ENCODE data around the gene C2orf72. TPM values are rescaled to one million over a fixed set of nuclear protein-coding genes. Genes with fewer than 3 reads are reported as not detected.
"Not testable (repeated sequence)": the region's sequence is repeated elsewhere in the genome, so short reads cannot be mapped to it uniquely, and the experiment has no call there.

C2orf72 gene
- total and polyA plus RNA-seq, 4 experiments from 2014 or later = not detected

DNA sequence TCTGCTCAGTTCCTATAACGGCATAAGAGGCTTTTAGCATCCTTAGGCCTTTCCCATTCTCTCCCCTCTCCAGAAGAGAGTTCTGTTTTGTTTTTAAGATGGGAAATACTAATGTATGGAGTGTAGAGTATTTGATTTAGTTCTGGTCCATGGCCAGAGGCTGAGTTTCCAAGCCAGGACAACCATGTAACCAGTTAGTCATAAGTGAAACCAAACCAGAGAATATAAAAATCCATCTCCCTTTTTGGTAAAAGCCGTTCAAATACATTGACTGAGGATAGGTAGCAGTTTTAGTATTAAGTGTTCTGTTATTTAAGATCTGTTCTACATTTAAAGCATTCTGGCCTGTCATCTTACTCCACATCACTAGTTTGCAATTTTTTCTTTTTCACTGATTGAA lies 22.4 kb downstream of the C2orf72 start:
- POLR2A ChIA-PET (ENCODE audit: partially characterized antibody) = no interaction called here
- no peaks in the 10 kb centered on the region for H3K27me3 ChIP-seq (ENCODE audit: insufficient read depth, low read length)
- CTCF ChIA-PET (ENCODE audit: partially characterized antibody) = interaction anchor here (0.8 kb wide), 1 partner anchor 392 kb away, joined by 3 read pairs; no protein-coding TSS in a partner anchor
- peaks cover 21 to 40% (median 34%) of the 10 kb centered on the region in 4 donors for H3K4me1 Mint-ChIP-seq
- intact Hi-C loops (cut with micrococcal nuclease) = loop anchor here (5.0 to 10.0 kb wide), 3 partner anchors 155 to 1137 kb away; partner anchors contain the start of genes FBXO36, SP140 and TRIP12
- no peaks in the 10 kb centered on the region for H3K9me3 Mint-ChIP-seq
- no peak overlapping the region for H3K27ac ChIP-seq (ENCODE audit: low read depth, low read length)
- no peak overlapping the region for H3K4me3 ChIP-seq (ENCODE audit: low read length in 2 of 2)
- no peaks in the 10 kb centered on the region for H3K27me3 Mint-ChIP-seq
- peak overlapping the region in 3 of 8 donors; percentile 13 to 78 (median 16) for H3K4me3 Mint-ChIP-seq
- H3K9me3 ChIP-seq (ENCODE audit: control insufficient read depth in 1 of 2, low read length in 2 of 2) = no peaks in the 10 kb centered on the region
- H3K4me1 ChIP-seq (ENCODE audit: insufficient read depth, low read length) = peaks cover 26% of the 10 kb centered on the region
- DNase-seq = no peak
- peaks cover 18% of the 10 kb centered on the region for H3K36me3 ChIP-seq (ENCODE audit: insufficient read depth, low read length)
- H3K27ac Mint-ChIP-seq = peak overlapping the region in 2 of 7 donors; percentile 11 to 30
- peaks cover 17 to 35% of the 10 kb centered on the region in 2 donors for H3K36me3 Mint-ChIP-seq

DNA sequence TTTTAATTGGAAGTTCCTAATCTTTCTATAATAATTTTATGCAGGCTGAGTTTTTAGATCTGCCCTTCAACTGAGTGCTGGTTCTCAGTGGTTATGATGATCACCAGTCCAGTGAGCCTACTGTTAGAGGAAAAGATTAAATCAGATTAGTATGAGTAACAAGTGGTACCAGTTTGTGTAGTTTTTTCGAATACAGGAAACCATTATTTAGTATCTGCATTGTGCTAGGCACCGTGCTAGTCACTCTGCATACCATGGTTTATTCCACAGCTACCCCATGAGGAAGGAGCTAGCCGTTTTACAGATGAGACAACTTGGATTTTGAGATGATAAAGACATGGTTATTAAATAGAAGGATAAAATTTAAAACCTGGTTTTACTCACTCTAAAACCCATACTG lies 25.5 kb downstream of the C2orf72 start:
- Histone ChIP-seq H3K9me3 (ENCODE audit: control insufficient read depth in 1 of 2, low read length in 2 of 2) (no peaks in the 10 kb centered on the region), H3K27me3 (ENCODE audit: insufficient read depth, low read length) (no peaks in the 10 kb centered on the region), H3K4me1 (ENCODE audit: insufficient read depth, low read length) (peaks cover 21% of the 10 kb centered on the region), H3K27ac (ENCODE audit: low read depth, low read length) (no peak overlapping the region), H3K36me3 (ENCODE audit: insufficient read depth, low read length) (peaks cover 29% of the 10 kb centered on the region), H3K4me3 (ENCODE audit: low read length in 2 of 2) (no peak overlapping the region)
- peaks cover 21 to 28% (median 25%) of the 10 kb centered on the region in 4 donors for H3K4me1 Mint-ChIP-seq
- no peaks in the 10 kb centered on the region for H3K9me3 Mint-ChIP-seq
- no peak overlapping the region for H3K27ac Mint-ChIP-seq
- H3K36me3 Mint-ChIP-seq = peaks cover 35 to 57% of the 10 kb centered on the region in 2 donors
- no peak overlapping the region for H3K4me3 Mint-ChIP-seq
- ChIA-PET POLR2A (ENCODE audit: partially characterized antibody) (no interaction called here), CTCF (ENCODE audit: partially characterized antibody) (interaction anchor here (2.9 kb wide), 1 partner anchor 10 kb away, joined by 21 read pairs; no protein-coding TSS in a partner anchor)
- intact Hi-C loops (cut with micrococcal nuclease) = no loop called here
- DNase-seq = no peak
- no peaks in the 10 kb centered on the region for H3K27me3 Mint-ChIP-seq

DNA sequence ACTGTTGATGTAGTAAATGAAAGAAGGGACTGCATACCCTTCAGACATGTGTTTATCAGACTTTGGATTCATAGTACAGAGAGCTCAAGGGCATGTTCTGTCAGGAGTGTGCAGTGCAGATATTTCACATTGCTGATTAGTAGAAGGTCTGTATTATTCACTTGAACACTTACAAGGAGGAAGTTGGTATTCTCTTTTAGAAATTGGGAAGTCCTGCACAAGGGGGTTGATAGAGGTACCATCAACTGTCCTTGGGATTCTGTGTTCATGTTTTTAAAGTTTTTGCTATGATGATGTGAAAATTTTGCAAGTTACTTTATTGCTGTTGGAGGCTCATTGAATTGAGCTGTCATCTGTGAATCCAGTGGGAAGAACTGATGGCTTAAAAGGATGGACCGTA lies 26.0 kb downstream of the C2orf72 start:
- CTCF ChIA-PET (ENCODE audit: partially characterized antibody) = interaction anchor here (2.9 kb wide), 1 partner anchor 10 kb away, joined by 21 read pairs; no protein-coding TSS in a partner anchor
- H3K36me3 ChIP-seq (ENCODE audit: insufficient read depth, low read length) = peaks cover 34% of the 10 kb centered on the region
- no peaks in the 10 kb centered on the region for H3K27me3 Mint-ChIP-seq

DNA sequence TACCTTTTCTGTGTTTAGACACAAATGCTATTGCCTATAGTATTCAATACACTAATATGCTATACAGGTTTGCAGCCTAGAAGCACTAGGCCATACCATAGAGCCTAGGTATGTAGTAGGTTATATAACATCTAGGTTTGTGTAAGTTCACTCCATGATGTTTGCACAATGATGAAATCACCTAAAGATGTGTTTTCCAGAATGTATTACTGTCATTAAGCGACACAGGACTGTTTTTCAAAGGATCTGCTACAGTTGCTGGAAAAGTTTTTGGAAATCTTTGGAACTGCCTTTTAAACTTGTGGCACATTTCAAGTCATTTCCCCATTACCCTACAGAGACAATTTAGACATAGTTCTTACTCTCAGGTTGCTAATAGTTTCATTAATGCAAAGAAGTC lies 28.6 kb downstream of the C2orf72 start:
- CTCF ChIA-PET (ENCODE audit: partially characterized antibody) = interaction anchor here (1.1 kb wide), 1 partner anchor 13 kb away, joined by 3 read pairs; no protein-coding TSS in a partner anchor
- H3K36me3 ChIP-seq (ENCODE audit: insufficient read depth, low read length) = peaks cover 48% of the 10 kb centered on the region

More for the DNA sequence above, 26.0 kb downstream of the C2orf72 start:
- no peaks in the 10 kb centered on the region for H3K9me3 ChIP-seq (ENCODE audit: control insufficient read depth in 1 of 2, low read length in 2 of 2)
- H3K9me3 Mint-ChIP-seq = no peaks in the 10 kb centered on the region
- H3K4me3 Mint-ChIP-seq = no peak overlapping the region
- no peaks in the 10 kb centered on the region for H3K27me3 ChIP-seq (ENCODE audit: insufficient read depth, low read length)
- H3K36me3 Mint-ChIP-seq = peaks cover 41 to 63% of the 10 kb centered on the region in 2 donors
- peaks cover 15% of the 10 kb centered on the region for H3K4me1 ChIP-seq (ENCODE audit: insufficient read depth, low read length)
- H3K4me1 Mint-ChIP-seq = peaks cover 20 to 27% (median 24%) of the 10 kb centered on the region in 4 donors
- POLR2A ChIA-PET (ENCODE audit: partially characterized antibody) = no interaction called here
- peak overlapping the region in 1 of 7 donors; percentile 43 for H3K27ac Mint-ChIP-seq
- no peak overlapping the region for H3K27ac ChIP-seq (ENCODE audit: low read depth, low read length)
- no peak overlapping the region for H3K4me3 ChIP-seq (ENCODE audit: low read length in 2 of 2)
- no peak for DNase-seq
- intact Hi-C loops (cut with micrococcal nuclease) = no loop called here

DNA sequence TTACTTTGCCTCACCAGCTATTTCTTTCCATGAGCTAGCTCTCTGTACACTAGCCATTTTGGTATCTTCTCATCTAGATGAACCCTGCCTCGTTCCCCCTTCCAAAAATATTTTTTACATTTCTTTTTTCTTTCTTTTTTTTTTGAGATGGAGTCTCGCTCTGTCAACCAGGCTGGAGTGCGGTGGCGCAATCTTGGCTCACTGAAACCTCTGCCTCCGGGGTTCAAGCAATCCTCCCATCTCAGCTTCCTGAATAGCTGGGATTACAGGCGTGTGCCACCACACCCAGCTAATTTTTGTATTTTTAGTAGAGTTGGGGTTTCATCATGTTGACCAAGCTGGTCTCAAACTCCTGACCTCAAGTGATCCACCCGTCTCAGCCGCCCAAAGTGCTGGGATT lies 30.2 kb downstream of the C2orf72 start:
- H3K27ac ChIP-seq (ENCODE audit: low read depth, low read length); H3K4me1 ChIP-seq (ENCODE audit: insufficient read depth, low read length); H3K27me3 Mint-ChIP-seq; H3K9me3 Mint-ChIP-seq; H3K4me3 Mint-ChIP-seq; H3K9me3 ChIP-seq (ENCODE audit: control insufficient read depth in 1 of 2, low read length in 2 of 2); POLR2A ChIA-PET (ENCODE audit: partially characterized antibody); DNase-seq; H3K27me3 ChIP-seq (ENCODE audit: insufficient read depth, low read length); H3K4me3 ChIP-seq (ENCODE audit: low read length in 2 of 2); intact Hi-C loops (cut with micrococcal nuclease): not testable (repeated sequence)
- CTCF ChIA-PET (ENCODE audit: partially characterized antibody) = interaction anchor here (0.8 to 1.5 kb wide), 3 partner anchors 11 to 17 kb away, joined by 3 to 4 read pairs (median 3); no protein-coding TSS in a partner anchor
- H3K27ac Mint-ChIP-seq = peak overlapping the region in 1 of 7 donors; percentile 4
- H3K36me3 Mint-ChIP-seq = peaks cover 57 to 82% of the 10 kb centered on the region in 2 donors
- peaks cover 4 to 12% (median 9%) of the 10 kb centered on the region in 4 donors for H3K4me1 Mint-ChIP-seq
- peaks cover 51% of the 10 kb centered on the region for H3K36me3 ChIP-seq (ENCODE audit: insufficient read depth, low read length)

More for the DNA sequence above, 28.6 kb downstream of the C2orf72 start:
- intact Hi-C loops (cut with micrococcal nuclease) = no loop called here
- Histone ChIP-seq H3K4me3 (ENCODE audit: low read length in 2 of 2) (no peak overlapping the region), H3K27me3 (ENCODE audit: insufficient read depth, low read length) (no peaks in the 10 kb centered on the region), H3K9me3 (ENCODE audit: control insufficient read depth in 1 of 2, low read length in 2 of 2) (no peaks in the 10 kb centered on the region), H3K4me1 (ENCODE audit: insufficient read depth, low read length) (no peaks in the 10 kb centered on the region), H3K27ac (ENCODE audit: low read depth, low read length) (no peak overlapping the region)
- no peak for DNase-seq
- H3K27me3 Mint-ChIP-seq = no peaks in the 10 kb centered on the region
- POLR2A ChIA-PET (ENCODE audit: partially characterized antibody) = no interaction called here
- H3K4me3 Mint-ChIP-seq = no peak overlapping the region
- peaks cover 51 to 81% of the 10 kb centered on the region in 2 donors for H3K36me3 Mint-ChIP-seq
- H3K4me1 Mint-ChIP-seq = peaks cover 4 to 12% (median 9%) of the 10 kb centered on the region in 4 donors
- H3K27ac Mint-ChIP-seq = no peak overlapping the region
- no peaks in the 10 kb centered on the region for H3K9me3 Mint-ChIP-seq

DNA sequence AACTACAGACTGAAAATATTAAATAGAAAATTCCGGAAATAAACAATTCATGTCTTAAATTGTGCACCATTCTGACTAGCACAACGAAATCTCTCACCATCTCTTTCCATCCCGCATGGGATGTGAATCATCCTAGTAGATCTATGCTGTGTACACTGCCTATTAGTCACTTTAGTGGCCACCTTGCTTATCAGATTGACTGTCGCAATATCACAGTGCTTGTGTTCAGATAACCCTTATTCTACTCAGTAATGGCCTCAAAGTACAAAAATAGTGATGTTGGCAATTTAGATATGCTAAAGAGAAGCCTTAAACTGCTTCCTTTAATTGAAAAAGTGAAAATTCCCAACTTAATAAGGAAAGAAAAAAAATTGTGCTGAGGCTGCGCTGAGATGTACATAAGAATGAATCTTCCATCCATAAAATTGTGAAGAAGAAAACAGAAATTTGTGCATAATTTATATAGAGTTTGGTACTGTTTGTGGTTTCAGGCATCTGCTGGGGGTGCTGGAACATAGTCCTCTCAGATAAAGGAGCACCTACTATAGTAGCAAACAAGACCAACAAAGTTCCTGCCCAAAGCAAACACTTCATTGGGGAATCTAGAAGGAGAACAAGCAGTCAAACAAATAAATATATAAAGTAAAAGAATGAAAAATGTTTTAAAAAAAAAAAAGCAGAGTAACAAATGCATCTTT lies 31.4 kb downstream of the C2orf72 start:
- Mint-ChIP-seq H3K27ac (peak overlapping the region in 3 of 7 donors; percentile 5 to 70 (median 46)), H3K36me3 (peaks cover 49 to 80% of the 10 kb centered on the region in 2 donors), H3K9me3 (no peaks in the 10 kb centered on the region), H3K27me3 (no peaks in the 10 kb centered on the region), H3K4me3 (peak overlapping the region in 1 of 8 donors; percentile 13), H3K4me1 (peaks cover 3 to 12% (median 10%) of the 10 kb centered on the region in 4 donors)
- intact Hi-C loops (cut with micrococcal nuclease) = no loop called here
- Histone ChIP-seq H3K27ac (ENCODE audit: low read depth, low read length) (no peak overlapping the region), H3K9me3 (ENCODE audit: control insufficient read depth in 1 of 2, low read length in 2 of 2) (no peaks in the 10 kb centered on the region), H3K27me3 (ENCODE audit: insufficient read depth, low read length) (no peaks in the 10 kb centered on the region), H3K36me3 (ENCODE audit: insufficient read depth, low read length) (peaks cover 52% of the 10 kb centered on the region), H3K4me1 (ENCODE audit: insufficient read depth, low read length) (no peaks in the 10 kb centered on the region), H3K4me3 (ENCODE audit: low read length in 2 of 2) (no peak overlapping the region)
- CTCF ChIA-PET (ENCODE audit: partially characterized antibody) = interaction anchor here (1.7 kb wide), 1 partner anchor 16 kb away, joined by 6 read pairs; no protein-coding TSS in a partner anchor
- DNase-seq = peak in 1 of 5 donors; percentile 63
- POLR2A ChIA-PET (ENCODE audit: partially characterized antibody) = no interaction called here

DNA sequence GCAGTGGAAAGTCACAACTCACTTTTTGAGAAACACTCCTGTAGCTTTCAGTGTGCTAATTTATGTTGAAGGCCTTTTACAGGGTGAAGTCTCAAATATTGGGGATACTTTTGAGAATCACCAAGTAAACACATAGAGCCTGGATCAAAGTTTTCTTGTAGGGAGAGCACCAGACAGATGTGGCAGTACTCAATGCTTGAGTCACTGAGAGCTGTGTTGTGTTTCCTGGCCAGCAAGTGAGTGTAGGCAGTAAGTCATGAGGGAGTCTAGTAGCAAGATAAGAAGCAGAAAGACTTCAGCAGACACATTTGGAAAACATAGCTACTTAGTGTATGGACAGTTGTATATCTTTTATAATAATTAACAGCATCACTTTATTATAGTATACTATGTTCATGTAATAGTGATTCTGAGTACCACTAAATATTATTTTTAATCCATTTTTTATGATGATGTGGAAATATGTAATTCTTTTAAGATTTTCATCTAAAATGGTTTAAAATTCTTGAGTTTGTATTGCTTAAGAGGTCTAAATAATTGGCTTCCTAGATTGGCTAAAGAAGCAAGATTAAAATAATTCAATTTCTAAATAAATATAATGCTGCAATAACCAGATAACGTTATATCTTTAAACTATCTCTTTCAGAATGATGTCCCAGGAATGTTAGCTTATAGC lies 32.2 kb downstream of the C2orf72 start:
- H3K27me3 Mint-ChIP-seq = no peaks in the 10 kb centered on the region
- Histone ChIP-seq H3K36me3 (ENCODE audit: insufficient read depth, low read length) (peaks cover 44% of the 10 kb centered on the region), H3K27ac (ENCODE audit: low read depth, low read length) (no peak overlapping the region), H3K4me3 (ENCODE audit: low read length in 2 of 2) (no peak overlapping the region), H3K9me3 (ENCODE audit: control insufficient read depth in 1 of 2, low read length in 2 of 2) (no peaks in the 10 kb centered on the region), H3K4me1 (ENCODE audit: insufficient read depth, low read length) (no peaks in the 10 kb centered on the region), H3K27me3 (ENCODE audit: insufficient read depth, low read length) (no peaks in the 10 kb centered on the region)
- H3K27ac Mint-ChIP-seq = peak overlapping the region in 1 of 7 donors; percentile 22
- ChIA-PET CTCF (ENCODE audit: partially characterized antibody) (interaction anchor here (1.0 to 1.7 kb wide), 3 partner anchors 17 to 246 kb away, joined by 3 to 6 read pairs (median 4); no protein-coding TSS in a partner anchor), POLR2A (ENCODE audit: partially characterized antibody) (no interaction called here)
- peaks cover 49 to 75% of the 10 kb centered on the region in 2 donors for H3K36me3 Mint-ChIP-seq
- peaks cover 3 to 12% (median 10%) of the 10 kb centered on the region in 4 donors for H3K4me1 Mint-ChIP-seq
- no peaks in the 10 kb centered on the region for H3K9me3 Mint-ChIP-seq
- intact Hi-C loops (cut with micrococcal nuclease) = loop anchor here (2.0 kb wide), 1 partner anchor 13 kb away; the partner anchor contains the start of gene PSMD1
- H3K4me3 Mint-ChIP-seq = no peak overlapping the region
- DNase-seq = no peak
